GM19455 (cell line): ENCODE measurements around the gene ADAMTSL3.
"Not testable (repeated sequence)": the region's sequence is repeated elsewhere in the genome, so short reads cannot be mapped to it uniquely, and the experiment has no call there.

Experiments used
- ATAC-seq: cut with Tn5 transposase; IDR thresholded peaks from one replicate; pipeline ENCODE4 v1.9.1; 2021; ENCODE audit not compliant: unreplicated experiment

Gene ADAMTSL3

GRCh38 chr15:84003791-84004503 is 350.0 kb downstream of the ADAMTSL3 start:
- ATAC-seq: no peak

GRCh38 chr15:84006421-84006820 is 352.5 kb downstream of the ADAMTSL3 start:
- no peak for ATAC-seq

- no peak for ATAC-seq
These were observed 355.7 kb downstream of the ADAMTSL3 start for GRCh38 chr15:84009616-84010015.

GRCh38 chr15:84010246-84010645 is 356.3 kb downstream of the ADAMTSL3 start:
- no peak for ATAC-seq

GRCh38 chr15:84016371-84016770 is 362.4 kb downstream of the ADAMTSL3 start:
- ATAC-seq: no peak

GRCh38 chr15:84022516-84022915 is 368.6 kb downstream of the ADAMTSL3 start:
- no peak for ATAC-seq

- ATAC-seq: no peak
These were observed 369.7 kb downstream of the ADAMTSL3 start for GRCh38 chr15:84023636-84024035.

GRCh38 chr15:84033793-84034553 is 380.1 kb downstream of the ADAMTSL3 start:
- no peak for ATAC-seq

- ATAC-seq: no peak
These were observed 380.9 kb downstream of the ADAMTSL3 start for GRCh38 chr15:84034578-84035398.

GRCh38 chr15:84035399-84035766 is 381.5 kb downstream of the ADAMTSL3 start:
- no peak for ATAC-seq

GRCh38 chr15:84037301-84037700 is 383.4 kb downstream of the ADAMTSL3 start:
- ATAC-seq: no peak

- not testable (repeated sequence) for ATAC-seq
These were observed 388.6 kb downstream of the ADAMTSL3 start for GRCh38 chr15:84042434-84043056.

GRCh38 chr15:84046064-84046637 is 392.2 kb downstream of the ADAMTSL3 start:
- ATAC-seq: no peak

- ATAC-seq: not testable (repeated sequence)
These were observed 395.6 kb downstream of the ADAMTSL3 start for GRCh38 chr15:84049480-84049879.

GRCh38 chr15:84050076-84050475 is 396.2 kb downstream of the ADAMTSL3 start:
- no peak for ATAC-seq

- ATAC-seq: not testable (repeated sequence)
These were observed 397.2 kb downstream of the ADAMTSL3 start for GRCh38 chr15:84051146-84051545.

GRCh38 chr15:84054544-84054943 is 400.6 kb downstream of the ADAMTSL3 start:
- ATAC-seq: not testable (repeated sequence)

- ATAC-seq: no peak
These were observed 403.9 kb downstream of the ADAMTSL3 start for GRCh38 chr15:84057714-84058331.

- not testable (repeated sequence) for ATAC-seq
These were observed 409.8 kb downstream of the ADAMTSL3 start for GRCh38 chr15:84063674-84064073.

GRCh38 chr15:84068674-84069073 is 414.8 kb downstream of the ADAMTSL3 start:
- ATAC-seq: not testable (repeated sequence)
